Esophagus muscularis mucosa (tissue), 4 donors: ENCODE results near the gene MMP17.

Experiments
- EP300 ChIP-seq: sonication (generic); formaldehyde crosslinking; IDR thresholded peaks from one replicate; pipeline ENCODE4 v1.6.1; 2017; ENCODE audit warnings: antibody characterized with exemption
- POLR2A ChIP-seq: fragments of 450-650 bp; IDR thresholded peaks from one replicate; pipeline ENCODE4 v1.6.1; 2017; ENCODE audit warnings: antibody characterized with exemption, moderate library complexity, mild to moderate bottlenecking, low read depth
- POLR2AphosphoS5 ChIP-seq, 2 donors: sonication (generic); formaldehyde crosslinking; IDR thresholded peaks; one replicate each; pipeline ENCODE4 v1.6.1; 2017; ENCODE audit warnings: antibody characterized with exemption in 2 of 2
- TF ChIP-seq, protein P1 (sequence below), 3 experiments: fragments of 200-600 bp in 2 of 3; fragments of 450-650 bp in 1 of 3; sonication (generic) in 2 of 3; IDR thresholded peaks; one replicate each; pipeline ENCODE4 v1.5.1; 2017 to 2019; ENCODE audit warnings: antibody characterized with exemption in 3 of 3, mild to moderate bottlenecking in 2 of 3, moderate library complexity in 1 of 3

- no peak for TF ChIP-seq POLR2A
- TF ChIP-seq, protein P1, sequence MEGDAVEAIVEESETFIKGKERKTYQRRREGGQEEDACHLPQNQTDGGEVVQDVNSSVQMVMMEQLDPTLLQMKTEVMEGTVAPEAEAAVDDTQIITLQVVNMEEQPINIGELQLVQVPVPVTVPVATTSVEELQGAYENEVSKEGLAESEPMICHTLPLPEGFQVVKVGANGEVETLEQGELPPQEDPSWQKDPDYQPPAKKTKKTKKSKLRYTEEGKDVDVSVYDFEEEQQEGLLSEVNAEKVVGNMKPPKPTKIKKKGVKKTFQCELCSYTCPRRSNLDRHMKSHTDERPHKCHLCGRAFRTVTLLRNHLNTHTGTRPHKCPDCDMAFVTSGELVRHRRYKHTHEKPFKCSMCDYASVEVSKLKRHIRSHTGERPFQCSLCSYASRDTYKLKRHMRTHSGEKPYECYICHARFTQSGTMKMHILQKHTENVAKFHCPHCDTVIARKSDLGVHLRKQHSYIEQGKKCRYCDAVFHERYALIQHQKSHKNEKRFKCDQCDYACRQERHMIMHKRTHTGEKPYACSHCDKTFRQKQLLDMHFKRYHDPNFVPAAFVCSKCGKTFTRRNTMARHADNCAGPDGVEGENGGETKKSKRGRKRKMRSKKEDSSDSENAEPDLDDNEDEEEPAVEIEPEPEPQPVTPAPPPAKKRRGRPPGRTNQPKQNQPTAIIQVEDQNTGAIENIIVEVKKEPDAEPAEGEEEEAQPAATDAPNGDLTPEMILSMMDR (IDR thresholded peaks at IDR 0.05), result no peak
- TF ChIP-seq EP300, result no peak
- no peak for TF ChIP-seq POLR2AphosphoS5 (IDR thresholded peaks at IDR 0.05)
These were observed 33.1 kb upstream of the MMP17 start for GRCh38 chr12:131795064-131795463.
